Loucy (cell line): ENCODE results near the gene DDX24.

Experiments used
- H2AFZ ChIP-seq: fragments of 200-600 bp; sonication (generic); 2 replicates; pipeline ENCODE4 v1.6.0; 2016; ENCODE audit warnings: antibody characterized with exemption, mild to moderate bottlenecking, low read length, moderate library complexity
- H3F3A ChIP-seq: fragments of 200-600 bp; 2 replicates; pipeline ENCODE4 v1.6.0; 2016; ENCODE audit warnings: antibody characterized with exemption, low read depth, mild to moderate bottlenecking
- H3K27me3 ChIP-seq: fragments of 200-600 bp; sonication (generic); 2 replicates; pipeline ENCODE4 v1.6.1; 2014; ENCODE audit warnings: low read length, mild to moderate bottlenecking; ENCODE audit not compliant: insufficient read depth, poor library complexity, severe bottlenecking
- H3K36me3 ChIP-seq: fragments of 200-600 bp; sonication (generic); 2 replicates; pipeline ENCODE4 v1.6.1; 2016; ENCODE audit warnings: low read length; ENCODE audit not compliant: insufficient read depth
- H3K4me1 ChIP-seq: fragments of 200-600 bp; sonication (generic); 2 replicates; pipeline ENCODE4 v1.5.1; 2014; ENCODE audit warnings: low read length, mild to moderate bottlenecking; ENCODE audit not compliant: insufficient read depth, poor library complexity, severe bottlenecking
- H3K4me2 ChIP-seq: fragments of 200-600 bp; sonication (generic); 2 replicates; pipeline ENCODE4 v1.6.0; 2014; ENCODE audit warnings: antibody characterized with exemption, low read length, low read depth, mild to moderate bottlenecking; ENCODE audit not compliant: poor library complexity, severe bottlenecking
- H3K4me3 ChIP-seq: fragments of 200-600 bp; sonication (generic); 2 replicates; pipeline ENCODE4 v1.5.1; 2014; ENCODE audit warnings: low read length, mild to moderate bottlenecking, mixed read lengths; ENCODE audit not compliant: poor library complexity, severe bottlenecking
- H3K79me2 ChIP-seq: fragments of 200-600 bp; sonication (generic); 2 replicates; pipeline ENCODE4 v1.6.1; 2014; ENCODE audit warnings: low read length; ENCODE audit not compliant: insufficient read depth
- H3K9ac ChIP-seq: fragments of 200-600 bp; sonication (generic); 2 replicates; pipeline ENCODE4 v1.6.0; 2014; ENCODE audit warnings: mild to moderate bottlenecking, low read depth, low read length, moderate library complexity; ENCODE audit not compliant: poor library complexity, severe bottlenecking
- H3K9me2 ChIP-seq: fragments of 200-600 bp; sonication (generic); replicated peaks from 2 replicates; pipeline ENCODE4 v1.6.1; 2016; ENCODE audit warnings: low read depth, low read length, mixed read lengths
- H3K9me3 ChIP-seq: fragments of 200-600 bp; sonication (generic); 2 replicates; pipeline ENCODE4 v1.6.1; 2014; ENCODE audit warnings: mild to moderate bottlenecking, antibody characterized with exemption, low read length, low read depth; ENCODE audit not compliant: insufficient read depth
- H4K20me1 ChIP-seq: fragments of 200-600 bp; sonication (generic); 2 replicates; pipeline ENCODE4 v1.6.0; 2014; ENCODE audit warnings: antibody characterized with exemption, low read length, mild to moderate bottlenecking; ENCODE audit not compliant: insufficient read depth, poor library complexity, severe bottlenecking
- EZH2phosphoT487 ChIP-seq: fragments of 200-600 bp; IDR thresholded peaks from 2 replicates; pipeline ENCODE4 v1.6.1; 2018; ENCODE audit warnings: antibody characterized with exemption, mild to moderate bottlenecking, moderate library complexity, borderline replicate concordance
- TF ChIP-seq, protein P1 (sequence below): fragments of 200-600 bp; sonication (generic); conservative IDR thresholded peaks from 2 replicates; pipeline ENCODE4 v1.5.1; 2014; ENCODE audit warnings: mild to moderate bottlenecking, antibody characterized with exemption, low read length

Gene DDX24

DNA sequence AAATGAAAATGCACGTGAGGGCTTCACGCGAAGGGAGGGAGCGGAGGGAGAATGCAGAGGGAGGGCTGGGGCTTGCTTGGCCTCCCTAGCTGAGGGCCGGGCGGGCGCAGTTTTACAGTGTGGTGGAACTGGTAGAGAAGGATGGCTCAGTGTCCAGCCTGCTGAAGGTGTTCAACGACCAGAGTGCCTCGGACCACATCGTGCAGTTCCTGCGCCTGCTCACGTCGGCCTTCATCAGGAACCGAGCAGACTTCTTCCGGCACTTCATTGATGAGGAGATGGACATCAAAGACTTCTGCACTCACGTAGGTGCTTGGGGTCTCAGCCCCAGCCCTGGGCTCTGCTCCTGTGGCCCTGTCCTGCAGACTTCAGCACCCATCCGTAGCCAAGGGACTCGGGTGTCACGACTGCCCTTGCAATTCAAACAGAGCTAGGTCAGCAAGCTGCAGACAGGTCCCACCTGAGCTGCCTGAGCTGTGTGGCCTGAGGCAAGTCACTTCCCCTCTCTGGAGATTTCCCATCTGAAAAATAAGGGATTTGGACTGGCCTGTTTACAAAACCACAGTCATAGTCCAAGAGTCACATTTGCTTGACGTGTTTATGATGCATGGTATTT lies 36.4 kb downstream of the DDX24 start:
- Histone ChIP-seq H3K4me3 (no peak overlapping the region), H3K9me2 (no peaks in the 10 kb centered on the region), H3K4me1 (no peaks in the 10 kb centered on the region), H3K9me3 (no peaks in the 10 kb centered on the region), H3K36me3 (peaks cover 42% of the 10 kb centered on the region; the same call in 1 of the 2 replicates), H3K4me2 (no peak overlapping the region), H3K27me3 (no peaks in the 10 kb centered on the region), H3K9ac (no peak overlapping the region), H2AFZ (no peak overlapping the region), H3F3A (no peaks in the 10 kb centered on the region), H3K79me2 (no peaks in the 10 kb centered on the region), H4K20me1 (no peaks in the 10 kb centered on the region)
- TF ChIP-seq EZH2phosphoT487, result no peak
- TF ChIP-seq, protein P1, sequence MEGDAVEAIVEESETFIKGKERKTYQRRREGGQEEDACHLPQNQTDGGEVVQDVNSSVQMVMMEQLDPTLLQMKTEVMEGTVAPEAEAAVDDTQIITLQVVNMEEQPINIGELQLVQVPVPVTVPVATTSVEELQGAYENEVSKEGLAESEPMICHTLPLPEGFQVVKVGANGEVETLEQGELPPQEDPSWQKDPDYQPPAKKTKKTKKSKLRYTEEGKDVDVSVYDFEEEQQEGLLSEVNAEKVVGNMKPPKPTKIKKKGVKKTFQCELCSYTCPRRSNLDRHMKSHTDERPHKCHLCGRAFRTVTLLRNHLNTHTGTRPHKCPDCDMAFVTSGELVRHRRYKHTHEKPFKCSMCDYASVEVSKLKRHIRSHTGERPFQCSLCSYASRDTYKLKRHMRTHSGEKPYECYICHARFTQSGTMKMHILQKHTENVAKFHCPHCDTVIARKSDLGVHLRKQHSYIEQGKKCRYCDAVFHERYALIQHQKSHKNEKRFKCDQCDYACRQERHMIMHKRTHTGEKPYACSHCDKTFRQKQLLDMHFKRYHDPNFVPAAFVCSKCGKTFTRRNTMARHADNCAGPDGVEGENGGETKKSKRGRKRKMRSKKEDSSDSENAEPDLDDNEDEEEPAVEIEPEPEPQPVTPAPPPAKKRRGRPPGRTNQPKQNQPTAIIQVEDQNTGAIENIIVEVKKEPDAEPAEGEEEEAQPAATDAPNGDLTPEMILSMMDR, result no peak

DNA sequence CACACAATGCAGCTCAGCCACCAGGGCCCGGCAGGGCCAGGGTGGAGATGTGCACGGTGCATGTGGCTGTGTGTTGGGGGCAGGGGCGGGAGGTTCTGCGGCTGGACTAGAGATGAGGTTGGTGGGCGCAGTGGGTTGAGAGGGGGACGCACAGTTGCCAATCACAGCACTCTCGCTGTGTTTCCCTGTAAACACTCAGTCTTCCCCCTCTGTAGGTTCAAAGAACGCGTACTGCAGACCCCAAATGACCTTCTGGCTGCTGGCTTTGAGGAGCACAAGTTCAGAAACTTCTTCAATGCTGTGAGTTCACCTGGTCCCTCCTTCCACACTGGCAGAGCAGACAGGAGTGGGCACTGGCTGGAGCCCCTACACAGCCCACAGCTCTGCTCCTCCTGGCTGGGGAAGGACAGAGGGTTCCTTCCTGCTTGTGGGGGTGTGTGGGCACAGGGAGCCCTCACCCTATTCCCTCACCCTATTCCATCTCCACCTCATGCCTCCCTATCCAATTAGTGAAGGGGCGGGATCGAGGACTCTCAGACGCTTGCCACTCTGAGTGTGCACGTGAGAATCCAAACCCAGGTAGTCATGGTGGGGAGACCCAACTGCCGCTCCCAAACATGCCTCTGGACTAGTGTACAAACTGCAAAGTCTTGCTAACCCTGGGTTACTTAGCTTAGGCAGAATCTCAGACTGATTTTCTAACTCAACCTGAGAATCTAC lies 37.1 kb downstream of the DDX24 start:
- Histone ChIP-seq H2AFZ (no peak overlapping the region), H3K79me2 (no peaks in the 10 kb centered on the region)

DNA sequence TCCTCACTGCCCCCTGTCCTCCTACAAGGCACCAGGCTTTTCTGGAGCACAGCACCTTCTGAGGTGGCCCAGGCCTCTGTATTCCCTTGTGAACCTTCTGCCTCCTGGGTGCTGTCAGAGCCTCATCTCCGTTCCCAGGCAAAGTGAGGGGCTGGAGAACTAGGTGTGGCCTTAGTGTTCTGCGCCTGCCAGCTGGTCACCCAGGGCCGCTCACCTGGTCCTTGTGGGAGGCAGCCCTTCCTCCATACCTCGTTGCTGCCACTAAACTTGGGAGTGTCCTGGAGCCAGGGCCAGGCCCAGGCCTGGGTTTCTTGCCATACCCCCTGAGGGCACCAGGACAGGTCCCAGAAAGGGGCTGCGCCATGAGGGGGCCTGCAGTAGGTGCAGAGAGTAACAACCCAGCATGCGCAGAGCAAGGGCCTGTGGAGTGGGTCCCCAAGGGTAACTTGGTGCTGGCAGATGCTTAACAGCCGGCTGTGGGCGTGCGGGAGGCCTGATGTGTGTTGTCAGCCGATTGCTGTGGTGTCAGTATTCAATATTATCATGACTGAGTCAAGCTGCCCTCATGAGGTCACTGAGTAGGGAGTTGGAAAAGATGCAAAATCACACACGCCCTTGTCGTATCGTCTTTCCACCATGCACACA lies 37.8 kb downstream of the DDX24 start:
- no peaks in the 10 kb centered on the region for H4K20me1 ChIP-seq
- peaks cover 29% of the 10 kb centered on the region; the same call in 1 of the 2 replicates for H3K36me3 ChIP-seq

More for the DNA sequence above, 37.1 kb downstream of the DDX24 start:
- peaks cover 36% of the 10 kb centered on the region; the same call in 1 of the 2 replicates for H3K36me3 ChIP-seq
- H3K9ac ChIP-seq, result no peak overlapping the region
- H3K27me3 ChIP-seq, result no peaks in the 10 kb centered on the region
- no peak overlapping the region for H3K4me3 ChIP-seq
- H3K4me1 ChIP-seq, result no peaks in the 10 kb centered on the region
- H3K9me3 ChIP-seq, result no peaks in the 10 kb centered on the region
- no peak overlapping the region for H3K4me2 ChIP-seq
- TF ChIP-seq, protein P1, result no peak
- no peak for TF ChIP-seq EZH2phosphoT487
- no peaks in the 10 kb centered on the region for H4K20me1 ChIP-seq
- H3F3A ChIP-seq, result no peaks in the 10 kb centered on the region
- no peaks in the 10 kb centered on the region for H3K9me2 ChIP-seq

More for the DNA sequence above, 37.8 kb downstream of the DDX24 start:
- Histone ChIP-seq H3K4me3 (no peak overlapping the region), H3K9me3 (no peaks in the 10 kb centered on the region), H3K27me3 (no peaks in the 10 kb centered on the region), H2AFZ (no peak overlapping the region), H3K4me1 (no peaks in the 10 kb centered on the region), H3K9ac (no peak overlapping the region), H3K4me2 (no peak overlapping the region), H3K9me2 (no peaks in the 10 kb centered on the region), H3K79me2 (no peaks in the 10 kb centered on the region), H3F3A (no peaks in the 10 kb centered on the region)
- TF ChIP-seq EZH2phosphoT487, result no peak
- TF ChIP-seq, protein P1, result no peak
